Central memory CD8-positive, alpha-beta T cell (primary cell): ENCODE results near the gene PUSL1.

Source experiments
- ATAC-seq: fragments of 150-1000 bp; cut with Tn5 transposase; replicated peaks from 2 replicates; pipeline ENCODE4 v1.10.0; 2022; ENCODE audit warnings: mild to moderate bottlenecking, moderate FRiP score, moderate number of reproducible peaks; ENCODE audit not compliant: poor library complexity, severe bottlenecking; ENCODE audit errors: extremely low read depth
- DNase-seq, 2 donors: peaks; one replicate each; pipeline ENCODE4 v3.0.0; 2021; ENCODE audit warnings: low spot score in 2 of 2
- H3K27ac Mint-ChIP-seq: one replicate; pipeline ENCODE4 v1.8.0; 2022; ENCODE audit warnings: low read depth, mild to moderate bottlenecking, moderate library complexity, mixed read lengths
- H3K27me3 Mint-ChIP-seq: one replicate; pipeline ENCODE4 v1.8.0; 2022; ENCODE audit warnings: mixed read lengths
- H3K36me3 Mint-ChIP-seq: one replicate; pipeline ENCODE4 v1.8.0; 2022; ENCODE audit warnings: mild to moderate bottlenecking, moderate library complexity, mixed read lengths; ENCODE audit not compliant: insufficient read depth
- H3K4me1 Mint-ChIP-seq: one replicate; pipeline ENCODE4 v1.8.0; 2022; ENCODE audit warnings: mixed read lengths
- H3K4me3 Mint-ChIP-seq: one replicate; pipeline ENCODE4 v1.8.0; 2022; ENCODE audit warnings: mild to moderate bottlenecking, moderate library complexity, mixed read lengths
- H3K9me3 Mint-ChIP-seq: one replicate; pipeline ENCODE4 v1.8.0; 2022; ENCODE audit warnings: mixed read lengths

PUSL1 gene

GRCh38 chr1:1347663-1348419 lies 39.4 kb downstream of the PUSL1 start:
- no peak for ATAC-seq
- no peak overlapping the region for H3K27ac Mint-ChIP-seq
- H3K27me3 Mint-ChIP-seq = peaks cover 11% of the 10 kb centered on the region
- peaks cover 3% of the 10 kb centered on the region for H3K36me3 Mint-ChIP-seq
- peak overlapping the region; percentile 73 for H3K4me3 Mint-ChIP-seq
- no peak for DNase-seq
- no peaks in the 10 kb centered on the region for H3K9me3 Mint-ChIP-seq
- H3K4me1 Mint-ChIP-seq = peaks cover 25% of the 10 kb centered on the region

DNA sequence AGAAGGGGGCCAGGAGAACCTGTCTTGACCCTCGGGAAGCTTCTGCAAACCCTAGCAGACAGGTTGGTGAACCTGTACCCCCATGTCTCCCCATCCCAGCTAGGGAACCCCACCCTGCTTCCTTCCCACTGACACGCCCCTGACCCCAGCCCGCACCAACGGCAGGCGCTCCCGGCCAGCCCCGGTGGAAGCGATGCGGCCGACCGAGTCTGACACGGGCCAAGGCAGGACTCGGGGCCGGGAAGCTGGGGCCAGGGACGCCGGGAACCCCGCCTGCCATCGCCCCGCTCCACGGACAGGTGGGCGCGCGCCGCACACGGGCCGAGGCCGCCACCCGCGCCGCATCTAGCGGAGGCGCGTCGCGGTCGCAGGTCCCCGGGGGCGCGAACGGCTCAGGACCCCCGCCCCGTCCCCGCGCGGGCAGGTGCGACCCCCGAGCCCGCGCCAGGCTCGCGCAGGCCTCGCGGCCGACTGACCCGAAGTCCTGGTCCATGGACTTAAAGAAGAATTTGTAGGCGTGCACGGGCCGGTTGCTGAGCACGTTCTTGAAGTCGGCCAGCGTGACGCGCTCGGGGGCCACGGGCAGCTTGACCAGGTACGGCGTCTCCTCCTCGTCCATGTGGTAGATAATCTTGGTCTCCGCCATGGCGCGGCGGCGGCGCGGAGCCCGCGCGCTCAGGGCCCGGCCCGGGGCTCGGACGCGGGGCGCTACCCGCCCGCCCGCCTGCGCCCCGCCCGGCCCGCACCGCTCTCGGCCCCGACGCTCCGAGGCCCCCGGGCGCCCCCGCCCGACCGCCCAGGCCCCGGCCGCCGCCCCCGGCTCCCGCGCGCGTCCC lies 40.2 kb downstream of the PUSL1 start:
- ATAC-seq = peak; percentile 30
- H3K4me3 Mint-ChIP-seq = peak overlapping the region; percentile 73
- no peak for DNase-seq
- H3K27me3 Mint-ChIP-seq = peaks cover 15% of the 10 kb centered on the region
- H3K27ac Mint-ChIP-seq = no peak overlapping the region
- peaks cover 21% of the 10 kb centered on the region for H3K4me1 Mint-ChIP-seq
- no peaks in the 10 kb centered on the region for H3K9me3 Mint-ChIP-seq
- peaks cover 3% of the 10 kb centered on the region for H3K36me3 Mint-ChIP-seq

- Mint-ChIP-seq H3K9me3 (no peaks in the 10 kb centered on the region), H3K27me3 (peaks cover 15% of the 10 kb centered on the region), H3K4me1 (peaks cover 21% of the 10 kb centered on the region), H3K4me3 (peak within 1 kb of the TSS; percentile 73), H3K27ac (no peak within 1 kb of the TSS), H3K36me3 (peaks cover 3% of the 10 kb centered on the region)
- ATAC-seq = peak; percentile 78
- DNase-seq = peak; percentile 60 to 62
Measured at GRCh38 chr1:1349256-1350012, 41.0 kb downstream of the PUSL1 start, which contains the start of gene DVL1. Gene DVL1 (minus strand): TSS chr1:1349418. CDS start chr1:1349065, 353 bp downstream.

DNA sequence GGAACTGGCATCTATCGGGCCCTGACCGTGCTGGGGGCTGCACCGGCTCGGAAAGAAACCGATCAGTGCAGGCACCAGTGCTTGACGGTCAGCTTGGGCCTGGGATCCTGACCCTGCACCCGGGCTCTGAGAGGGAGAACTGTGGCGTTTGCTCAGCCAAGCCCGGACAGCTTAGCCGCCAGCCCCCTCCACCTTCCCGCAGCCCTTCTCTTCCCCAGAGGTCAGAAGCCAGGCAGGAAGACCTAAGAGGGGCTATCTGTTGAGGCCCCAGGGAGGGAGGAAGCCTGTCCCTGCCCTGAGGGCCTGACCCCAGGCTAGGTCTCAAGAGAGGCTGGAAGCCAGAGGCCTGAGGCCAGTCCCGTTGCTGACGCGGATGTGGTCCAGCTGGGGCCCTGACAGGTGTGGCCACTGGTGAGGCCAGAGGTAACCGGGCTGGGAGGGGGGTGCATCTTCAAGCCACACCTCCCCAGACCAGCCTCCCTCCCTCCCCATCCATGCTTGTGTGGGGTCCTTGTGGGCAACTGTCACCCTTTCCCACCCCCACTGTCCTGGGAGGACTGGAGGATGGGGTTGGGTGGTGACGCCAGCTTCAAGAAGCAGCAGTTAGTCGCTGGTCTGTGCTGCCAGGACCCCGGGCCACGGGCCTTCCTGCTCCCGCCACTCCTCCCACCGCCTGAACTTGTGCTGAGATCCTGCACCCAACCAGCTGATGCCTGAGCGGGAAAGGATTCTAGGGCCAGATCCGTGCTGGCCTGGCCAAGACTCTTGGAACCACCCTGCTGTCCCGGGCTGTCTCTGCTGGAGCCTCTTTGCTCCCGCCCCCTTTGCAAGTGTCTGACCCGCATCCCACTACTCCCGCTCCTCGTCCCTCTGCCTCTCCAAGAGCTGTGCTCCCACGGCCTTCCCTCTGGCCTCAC lies 43.4 kb downstream of the PUSL1 start:
- Mint-ChIP-seq H3K9me3 (no peaks in the 10 kb centered on the region), H3K27me3 (peaks cover 15% of the 10 kb centered on the region), H3K4me3 (peak overlapping the region; percentile 75), H3K27ac (no peak overlapping the region), H3K36me3 (peaks cover 3% of the 10 kb centered on the region), H3K4me1 (peaks cover 17% of the 10 kb centered on the region)
- ATAC-seq (no peak), DNase-seq (no peak)

- ATAC-seq (no peak), DNase-seq (no peak)
- peaks cover 7% of the 10 kb centered on the region for H3K4me1 Mint-ChIP-seq
- no peaks in the 10 kb centered on the region for H3K9me3 Mint-ChIP-seq
- H3K4me3 Mint-ChIP-seq = peak overlapping the region; percentile 75
- peaks cover 3% of the 10 kb centered on the region for H3K36me3 Mint-ChIP-seq
- H3K27me3 Mint-ChIP-seq = peaks cover 25% of the 10 kb centered on the region
- H3K27ac Mint-ChIP-seq = no peak overlapping the region
Measured at GRCh38 chr1:1352786-1353388, 44.5 kb downstream of the PUSL1 start.

- H3K9me3 Mint-ChIP-seq = no peaks in the 10 kb centered on the region
- H3K27me3 Mint-ChIP-seq = peaks cover 31% of the 10 kb centered on the region
- H3K4me1 Mint-ChIP-seq = peaks cover 7% of the 10 kb centered on the region
- H3K36me3 Mint-ChIP-seq = peaks cover 2% of the 10 kb centered on the region
- DNase-seq (no peak), ATAC-seq (no peak)
- H3K27ac Mint-ChIP-seq = no peak overlapping the region
- no peak overlapping the region for H3K4me3 Mint-ChIP-seq
Measured at GRCh38 chr1:1353389-1354151, 45.2 kb downstream of the PUSL1 start.

GRCh38 chr1:1354271-1355247 lies 46.2 kb downstream of the PUSL1 start:
- Mint-ChIP-seq H3K9me3 (no peaks in the 10 kb centered on the region), H3K27me3 (peaks cover 41% of the 10 kb centered on the region), H3K4me3 (no peak overlapping the region), H3K4me1 (peaks cover 12% of the 10 kb centered on the region), H3K27ac (no peak overlapping the region), H3K36me3 (peaks cover 2% of the 10 kb centered on the region)
- no peak for DNase-seq
- peak; percentile 37 for ATAC-seq

- Mint-ChIP-seq H3K36me3 (peaks cover 2% of the 10 kb centered on the region), H3K9me3 (no peaks in the 10 kb centered on the region), H3K4me1 (peaks cover 12% of the 10 kb centered on the region)
Measured at GRCh38 chr1:1355416-1355815, 47.0 kb downstream of the PUSL1 start.

GRCh38 chr1:1356166-1356795 lies 47.9 kb downstream of the PUSL1 start:
- ATAC-seq (no peak), DNase-seq (no peak)
- Mint-ChIP-seq H3K27ac (no peak overlapping the region), H3K36me3 (peaks cover 2% of the 10 kb centered on the region), H3K4me1 (peaks cover 17% of the 10 kb centered on the region), H3K4me3 (no peak overlapping the region), H3K27me3 (peaks cover 49% of the 10 kb centered on the region), H3K9me3 (no peaks in the 10 kb centered on the region)

More at GRCh38 chr1:1355416-1355815, 47.0 kb downstream of the PUSL1 start:
- Mint-ChIP-seq H3K27me3 (peaks cover 41% of the 10 kb centered on the region), H3K27ac (no peak overlapping the region), H3K4me3 (no peak overlapping the region)
- DNase-seq (no peak), ATAC-seq (no peak)
